Chondrocyte (in vitro differentiated cells): Measurements from ENCODE around the gene DPP7. TPM values are rescaled to one million over a fixed set of nuclear protein-coding genes. Genes with fewer than 3 reads are reported as not detected.

Source experiments
- DNase-seq: peaks from one replicate; pipeline ENCODE4 v3.0.0; 2021; ENCODE audit warnings: mixed read lengths, low spot score
- H3K27ac Mint-ChIP-seq: one replicate; pipeline ENCODE4 v1.8.0; 2021; ENCODE audit warnings: mild to moderate bottlenecking, moderate library complexity, mixed read lengths; ENCODE audit not compliant: unreplicated experiment
- H3K27me3 Mint-ChIP-seq: 2 replicates; pipeline ENCODE4 v1.8.0; 2021; ENCODE audit warnings: low read depth, mixed read lengths
- H3K36me3 Mint-ChIP-seq: 2 replicates; pipeline ENCODE4 v1.8.0; 2021; ENCODE audit warnings: low read depth, mixed read lengths
- H3K4me1 Mint-ChIP-seq: 2 replicates; pipeline ENCODE4 v1.8.0; 2021; ENCODE audit warnings: low read depth, mild to moderate bottlenecking, mixed read lengths
- H3K4me3 Mint-ChIP-seq: one replicate; pipeline ENCODE4 v1.8.0; 2021; ENCODE audit warnings: mild to moderate bottlenecking, moderate library complexity, mixed read lengths; ENCODE audit not compliant: unreplicated experiment
- H3K9me3 Mint-ChIP-seq: 2 replicates; pipeline ENCODE4 v1.8.0; 2021; ENCODE audit warnings: low read depth, mixed read lengths
- CTCF ChIP-seq: fragments of 200-600 bp; sonication (generic); IDR thresholded peaks from 2 replicates; pipeline ENCODE4 v1.5.0; 2021; ENCODE audit warnings: antibody characterized with exemption, mild to moderate bottlenecking, moderate library complexity
- total RNA-seq: library from RNA; stranded (reverse); gene quantifications from 3 replicates; pipeline ENCODE4 v1.2.1, GENCODE V29; 2021

Gene DPP7
- total RNA-seq, 1 donor from 2014 or later = 82.2 TPM

- H3K9me3 Mint-ChIP-seq = no peaks in the 10 kb centered on the region
- no peak for TF ChIP-seq CTCF
- H3K36me3 Mint-ChIP-seq = peaks cover 2% of the 10 kb centered on the region
- H3K4me1 Mint-ChIP-seq = peaks cover 3% of the 10 kb centered on the region
- no peak overlapping the region for H3K27ac Mint-ChIP-seq
- no peak overlapping the region for H3K4me3 Mint-ChIP-seq
- DNase-seq = no peak
- H3K27me3 Mint-ChIP-seq = no peaks in the 10 kb centered on the region
These were observed 4.2 kb downstream of the DPP7 start for GRCh38 chr9:137110147-137110910.

DNA sequence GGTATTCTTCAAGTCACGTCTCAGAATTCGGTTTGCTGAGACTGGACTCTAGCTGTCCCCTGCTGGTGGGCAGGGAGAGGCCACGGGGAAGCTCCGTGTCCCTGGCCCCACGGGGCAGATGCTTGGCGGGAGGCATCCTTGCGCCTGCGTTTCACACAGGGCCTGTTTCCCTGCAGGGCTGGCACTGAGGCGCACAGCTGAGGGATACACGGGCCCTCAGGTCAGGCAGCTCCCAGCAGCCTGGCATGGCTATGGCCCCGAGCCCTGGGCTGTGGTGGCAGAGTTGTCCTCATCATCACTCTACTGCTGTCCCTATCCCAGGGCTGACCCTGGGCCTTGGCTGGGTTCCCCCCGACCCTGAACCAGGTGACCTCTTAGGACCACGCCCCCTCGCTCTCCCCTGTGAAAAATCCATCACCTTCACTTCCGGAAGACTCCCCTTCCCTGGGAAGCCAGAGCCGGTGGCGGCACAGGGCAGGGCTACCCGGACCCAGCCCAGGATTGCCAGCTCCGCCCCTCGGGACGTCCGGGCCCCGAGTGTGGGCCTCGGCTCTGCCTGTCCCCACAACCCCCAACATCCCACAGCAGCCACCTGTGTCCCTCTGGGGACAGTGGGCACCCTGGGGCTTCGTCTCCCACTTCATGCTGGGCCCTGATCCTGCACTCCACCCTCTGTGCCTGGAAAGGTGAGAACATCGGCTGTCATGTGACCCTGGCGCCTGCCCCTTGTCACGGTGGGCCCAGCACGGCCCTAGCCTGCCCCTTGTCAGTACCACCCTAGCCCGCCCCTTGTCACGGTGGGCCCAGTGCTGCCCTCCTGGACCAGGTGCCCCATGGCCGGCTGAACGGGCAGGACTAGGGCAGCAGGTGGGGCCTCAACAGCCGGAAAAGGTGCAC lies 5.0 kb downstream of the DPP7 start:
- Mint-ChIP-seq H3K27me3 (no peaks in the 10 kb centered on the region), H3K36me3 (peaks cover 4% of the 10 kb centered on the region), H3K4me1 (peaks cover 3% of the 10 kb centered on the region), H3K27ac (no peak overlapping the region), H3K4me3 (no peak overlapping the region), H3K9me3 (no peaks in the 10 kb centered on the region)
- no peak for DNase-seq
- TF ChIP-seq CTCF = no peak

- Mint-ChIP-seq H3K27ac (no peak overlapping the region), H3K4me1 (peaks cover 3% of the 10 kb centered on the region), H3K4me3 (no peak overlapping the region), H3K36me3 (peaks cover 6% of the 10 kb centered on the region), H3K9me3 (no peaks in the 10 kb centered on the region), H3K27me3 (no peaks in the 10 kb centered on the region)
- no peak for TF ChIP-seq CTCF
- DNase-seq = no peak
These were observed 5.8 kb downstream of the DPP7 start for GRCh38 chr9:137108608-137109249.

DNA sequence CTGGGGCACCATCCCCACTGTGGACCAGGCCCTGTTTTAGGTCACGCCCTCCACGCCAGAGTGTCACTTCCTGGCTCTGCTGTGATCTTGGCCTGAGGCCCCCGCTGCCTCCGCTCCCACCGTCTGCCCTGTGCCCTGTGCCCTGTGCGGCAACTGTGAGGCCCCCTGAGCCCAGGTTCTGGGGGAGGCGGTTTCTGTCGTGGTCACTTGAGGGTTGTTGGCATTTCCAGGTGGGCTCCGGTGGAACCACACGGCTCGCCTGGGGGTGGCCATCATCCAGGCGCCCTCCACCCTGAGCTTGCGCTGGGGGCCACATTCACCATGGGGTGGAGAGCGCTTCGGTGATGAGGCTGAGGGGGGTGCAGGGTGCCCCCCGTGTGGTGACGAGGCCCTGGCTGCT lies 6.6 kb downstream of the DPP7 start:
- Mint-ChIP-seq H3K9me3 (no peaks in the 10 kb centered on the region), H3K36me3 (peaks cover 6% of the 10 kb centered on the region), H3K4me3 (no peak overlapping the region), H3K27ac (no peak overlapping the region), H3K4me1 (no peaks in the 10 kb centered on the region), H3K27me3 (no peaks in the 10 kb centered on the region)
- DNase-seq = no peak
- no peak for TF ChIP-seq CTCF

GRCh38 chr9:137107312-137107921 lies 7.1 kb downstream of the DPP7 start:
- no peak for DNase-seq
- no peak for TF ChIP-seq CTCF
- Mint-ChIP-seq H3K36me3 (peaks cover 6% of the 10 kb centered on the region), H3K27ac (no peak overlapping the region), H3K9me3 (no peaks in the 10 kb centered on the region), H3K4me3 (no peak overlapping the region), H3K27me3 (no peaks in the 10 kb centered on the region), H3K4me1 (no peaks in the 10 kb centered on the region)
